GM19043 (cell line): ENCODE measurements around the gene ATP5F1D.
A peak's percentile ranks its signal among the peaks of the same experiment; 100 is the strongest.
"Not testable (repeated sequence)": the region's sequence is repeated elsewhere in the genome, so short reads cannot be mapped to it uniquely, and the experiment has no call there.

ENCODE experiments used
- ATAC-seq: cut with Tn5 transposase; IDR thresholded peaks from one replicate; pipeline ENCODE4 v1.9.1; 2021; ENCODE audit warnings: low read depth; ENCODE audit not compliant: unreplicated experiment

ATP5F1D gene

DNA sequence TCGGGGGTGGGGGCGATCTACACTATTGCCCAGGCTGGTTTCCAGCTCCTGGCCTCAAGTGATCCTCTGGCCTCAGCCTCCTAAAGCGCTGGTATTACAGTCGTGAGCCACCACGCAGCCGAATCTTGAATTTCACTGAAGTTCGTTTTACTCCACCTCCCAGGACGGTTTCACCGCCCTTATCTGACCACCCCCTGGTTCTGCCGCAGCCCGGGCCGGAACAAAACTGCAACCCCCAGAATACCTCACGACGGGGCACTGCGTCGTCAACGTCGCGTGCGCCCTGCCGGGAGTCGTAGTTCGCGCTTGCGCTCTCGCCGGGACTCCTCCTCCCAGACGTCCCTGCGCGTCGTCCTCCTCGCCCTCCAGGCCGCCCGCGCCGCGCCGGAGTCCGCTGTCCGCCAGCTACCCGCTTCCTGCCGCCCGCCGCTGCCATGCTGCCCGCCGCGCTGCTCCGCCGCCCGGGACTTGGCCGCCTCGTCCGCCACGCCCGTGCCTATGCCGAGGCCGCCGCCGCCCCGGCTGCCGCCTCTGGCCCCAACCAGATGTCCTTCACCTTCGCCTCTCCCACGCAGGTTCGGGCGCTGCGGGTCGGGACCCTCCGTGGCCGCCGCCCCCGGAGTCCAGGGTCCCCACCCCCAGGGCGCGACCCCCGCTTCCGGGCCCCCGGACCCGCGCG is at the start of gene ATP5F1D:
Gene ATP5F1D, plus strand, starts transcription at position 335 of the 679 bp plus-strand sequence. Its CDS starts 100 bp downstream, at position 435.
- peak; percentile 54 for ATAC-seq

DNA sequence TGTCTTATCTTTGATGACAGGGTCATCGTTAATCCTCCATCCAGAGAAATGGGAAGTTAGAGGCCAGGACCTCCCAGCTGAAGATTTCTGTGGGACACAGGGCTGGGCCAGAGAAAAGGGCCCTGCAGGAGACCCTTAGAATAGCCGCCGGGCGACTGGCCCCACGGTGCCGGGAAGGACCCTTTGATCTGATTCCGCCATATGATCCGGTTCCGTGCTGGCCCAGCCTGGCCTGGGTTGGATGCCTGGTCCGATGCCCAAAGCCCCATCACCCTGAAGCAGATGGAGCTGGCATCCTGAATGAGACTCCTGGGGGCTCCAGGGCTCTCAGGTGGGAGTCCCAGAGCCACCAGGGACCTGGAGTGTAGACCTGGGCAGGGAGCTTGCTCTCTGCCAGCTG is 42.0 kb upstream of the ATP5F1D start:
- no peak for ATAC-seq

DNA sequence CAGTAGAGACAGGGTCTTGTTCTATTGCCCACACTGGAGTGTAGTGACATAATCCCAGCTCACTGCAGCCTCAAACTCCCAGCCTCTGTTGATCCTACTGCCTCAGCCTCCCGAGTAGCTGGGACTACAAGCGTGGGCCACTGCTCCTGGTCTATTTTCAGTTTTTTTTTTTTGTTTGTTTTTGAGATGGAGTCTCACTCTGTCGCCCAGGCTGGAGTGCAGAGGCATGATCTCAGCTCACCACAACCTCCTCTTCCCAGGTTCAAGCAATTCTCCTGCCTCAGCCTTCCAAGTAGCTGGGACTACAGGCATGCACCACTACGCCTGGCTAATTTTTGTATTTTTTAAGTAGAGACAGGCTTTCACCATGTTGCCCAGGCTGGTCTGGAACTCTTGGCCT is 40.9 kb upstream of the ATP5F1D start:
- ATAC-seq: not testable (repeated sequence)

DNA sequence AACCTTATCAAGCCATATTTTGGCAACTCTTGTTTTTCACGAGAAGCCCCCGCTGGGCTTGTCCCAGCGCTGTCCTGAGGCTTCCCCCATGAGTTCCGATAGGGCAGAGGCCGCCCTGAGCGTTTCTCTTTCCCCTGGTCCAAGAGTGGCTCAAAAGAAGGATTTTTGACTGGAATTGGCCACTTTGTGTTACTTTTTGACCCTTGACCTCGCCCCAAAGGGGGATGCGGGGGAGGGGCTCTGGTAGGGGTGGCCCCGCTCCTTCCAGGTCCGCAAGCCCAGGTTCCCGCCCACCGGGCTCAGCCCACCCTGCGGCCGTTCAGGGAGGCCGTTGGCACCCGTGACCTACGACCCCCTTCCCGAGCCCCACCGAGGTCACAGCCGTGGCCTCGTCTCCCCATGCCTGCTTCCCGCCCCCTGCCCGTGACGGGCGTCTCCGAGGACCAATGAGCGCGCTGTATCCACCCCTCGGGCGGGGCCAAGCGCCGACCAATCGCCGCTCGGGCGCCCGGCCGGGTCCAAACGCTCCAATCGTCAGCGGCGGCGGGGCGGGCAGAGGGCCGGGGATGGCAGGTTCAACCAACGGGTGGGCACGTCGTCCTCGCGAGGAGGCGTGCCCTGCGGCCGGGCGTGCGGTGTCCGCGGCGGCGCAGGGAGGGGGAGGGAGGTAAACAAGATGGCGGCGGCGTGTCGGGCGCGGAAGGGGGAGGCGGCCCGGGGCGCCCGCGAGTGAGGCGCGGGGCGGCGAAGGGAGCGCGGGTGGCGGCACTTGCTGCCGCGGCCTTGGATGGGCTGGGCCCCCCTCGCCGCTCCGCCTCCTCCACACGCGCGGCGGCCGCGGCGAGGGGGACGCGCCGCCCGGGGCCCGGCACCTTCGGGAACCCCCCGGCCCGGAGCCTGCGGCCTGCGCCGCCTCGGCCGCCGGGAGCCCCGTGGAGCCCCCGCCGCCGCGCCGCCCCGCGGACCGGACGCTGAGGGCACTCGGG is 36.1 kb upstream of the ATP5F1D start, which contains the start of gene STK11:
Gene STK11, plus strand, starts transcription at position 665 of the 986 bp plus-strand sequence. CDS start 1,136 bp downstream, outside the sequence.
- peak; percentile 83 for ATAC-seq

DNA sequence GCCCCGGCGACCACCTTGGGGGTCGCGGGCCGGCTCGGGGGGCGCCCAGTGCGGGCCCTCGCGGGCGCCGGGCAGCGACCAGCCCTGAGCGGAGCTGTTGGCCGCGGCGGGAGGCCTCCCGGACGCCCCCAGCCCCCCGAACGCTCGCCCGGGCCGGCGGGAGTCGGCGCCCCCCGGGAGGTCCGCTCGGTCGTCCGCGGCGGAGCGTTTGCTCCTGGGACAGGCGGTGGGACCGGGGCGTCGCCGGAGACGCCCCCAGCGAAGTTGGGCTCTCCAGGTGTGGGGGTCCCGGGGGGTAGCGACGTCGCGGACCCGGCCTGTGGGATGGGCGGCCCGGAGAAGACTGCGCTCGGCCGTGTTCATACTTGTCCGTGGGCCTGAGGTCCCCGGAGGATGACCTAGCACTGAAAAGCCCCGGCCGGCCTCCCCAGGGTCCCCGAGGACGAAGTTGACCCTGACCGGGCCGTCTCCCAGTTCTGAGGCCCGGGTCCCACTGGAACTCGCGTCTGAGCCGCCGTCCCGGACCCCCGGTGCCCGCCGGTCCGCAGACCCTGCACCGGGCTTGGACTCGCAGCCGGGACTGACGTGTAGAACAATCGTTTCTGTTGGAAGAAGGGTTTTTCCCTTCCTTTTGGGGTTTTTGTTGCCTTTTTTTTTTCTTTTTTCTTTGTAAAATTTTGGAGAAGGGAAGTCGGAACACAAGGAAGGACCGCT is 35.2 kb upstream of the ATP5F1D start:
- no peak for ATAC-seq

DNA sequence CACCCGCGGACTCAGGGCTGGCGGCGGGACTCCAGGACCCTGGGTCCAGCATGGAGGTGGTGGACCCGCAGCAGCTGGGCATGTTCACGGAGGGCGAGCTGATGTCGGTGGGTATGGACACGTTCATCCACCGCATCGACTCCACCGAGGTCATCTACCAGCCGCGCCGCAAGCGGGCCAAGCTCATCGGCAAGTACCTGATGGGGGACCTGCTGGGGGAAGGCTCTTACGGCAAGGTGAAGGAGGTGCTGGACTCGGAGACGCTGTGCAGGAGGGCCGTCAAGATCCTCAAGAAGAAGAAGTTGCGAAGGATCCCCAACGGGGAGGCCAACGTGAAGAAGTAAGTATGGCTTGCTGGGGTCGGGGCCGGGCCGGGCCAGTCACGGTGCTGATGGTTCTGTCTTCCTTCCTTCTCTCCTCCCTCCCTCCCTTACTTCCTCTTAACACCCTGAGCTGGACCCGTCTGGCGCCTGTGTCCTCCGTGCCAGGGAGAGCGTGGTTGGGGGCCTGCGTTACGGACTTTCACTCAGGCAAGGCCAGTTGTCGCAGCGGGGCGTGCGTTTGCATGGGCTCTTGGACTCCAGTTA is 34.6 kb upstream of the ATP5F1D start:
- no peak for ATAC-seq

DNA sequence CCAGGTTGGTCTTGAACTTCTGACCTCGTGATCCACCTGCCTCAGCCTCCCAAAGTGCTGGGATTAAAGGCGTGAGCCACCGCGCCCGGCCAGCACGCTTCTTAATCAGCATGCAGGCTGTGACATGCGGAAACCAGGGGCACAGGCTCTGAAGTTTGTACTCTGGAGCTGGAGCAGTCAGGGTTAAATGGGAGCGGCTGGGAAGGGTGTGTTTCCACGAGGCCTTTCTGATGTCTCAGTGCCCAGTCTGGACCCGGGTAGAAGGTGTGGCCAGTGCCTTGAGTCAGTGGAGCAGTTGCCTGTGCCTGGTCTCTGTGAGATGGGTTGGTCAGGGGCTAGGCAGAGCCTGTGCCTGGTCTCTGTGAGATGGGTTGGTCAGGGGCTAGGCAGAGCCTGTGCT is 32.7 kb upstream of the ATP5F1D start:
- ATAC-seq: not testable (repeated sequence)

DNA sequence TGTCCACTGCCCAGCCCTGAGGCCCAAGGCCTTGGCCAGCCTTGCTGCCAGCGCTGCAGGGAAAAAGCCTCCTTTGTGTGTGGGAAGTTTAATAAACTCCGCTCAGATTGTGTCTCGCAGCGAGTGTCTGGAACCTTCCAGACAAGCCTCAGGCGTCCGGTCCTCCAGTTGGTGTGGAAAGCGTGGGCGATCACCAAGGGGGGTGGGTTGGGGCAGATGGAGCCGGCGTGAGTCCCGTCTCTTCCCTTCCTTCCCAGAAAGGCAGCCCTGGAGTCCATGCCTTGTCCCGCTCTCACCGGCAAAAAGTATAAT is 31.4 kb upstream of the ATP5F1D start:
- ATAC-seq: no peak

DNA sequence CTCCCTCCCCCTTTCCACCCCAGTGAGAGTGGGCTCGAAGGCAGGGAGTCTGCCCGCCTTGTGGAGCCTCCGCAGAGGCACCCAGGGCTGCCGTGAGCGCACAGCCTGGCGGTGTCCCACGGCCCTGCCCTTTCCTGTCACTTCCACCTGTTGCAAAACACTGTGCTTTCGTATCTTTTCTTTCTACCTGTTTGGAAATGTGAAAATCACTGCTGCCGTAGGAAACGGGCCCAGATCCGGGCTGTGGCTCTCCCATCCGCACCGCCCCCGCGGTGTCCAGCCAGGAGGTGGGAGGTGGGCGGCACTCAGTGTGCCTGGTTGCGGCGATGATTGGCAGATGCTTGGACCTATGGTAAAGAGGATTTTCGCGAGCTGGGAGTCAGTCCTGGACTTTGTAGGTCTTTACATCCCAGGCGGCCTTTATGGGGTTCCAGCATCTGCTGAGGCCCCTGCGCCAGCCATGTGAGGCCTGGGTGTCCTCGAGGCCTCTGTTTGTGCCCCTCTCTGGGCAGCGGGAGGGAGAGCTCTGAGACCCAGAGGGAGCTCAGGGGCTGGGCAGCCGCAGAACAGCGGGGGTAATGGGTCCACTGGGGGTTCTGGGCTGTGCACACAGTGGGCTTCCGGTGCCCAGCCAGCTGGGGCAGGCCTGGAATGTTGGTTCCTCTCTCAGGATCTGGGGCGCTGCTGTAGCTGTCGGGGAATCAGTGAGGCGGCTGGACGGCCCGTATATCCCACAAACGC is 29.9 kb upstream of the ATP5F1D start:
- ATAC-seq: no peak

DNA sequence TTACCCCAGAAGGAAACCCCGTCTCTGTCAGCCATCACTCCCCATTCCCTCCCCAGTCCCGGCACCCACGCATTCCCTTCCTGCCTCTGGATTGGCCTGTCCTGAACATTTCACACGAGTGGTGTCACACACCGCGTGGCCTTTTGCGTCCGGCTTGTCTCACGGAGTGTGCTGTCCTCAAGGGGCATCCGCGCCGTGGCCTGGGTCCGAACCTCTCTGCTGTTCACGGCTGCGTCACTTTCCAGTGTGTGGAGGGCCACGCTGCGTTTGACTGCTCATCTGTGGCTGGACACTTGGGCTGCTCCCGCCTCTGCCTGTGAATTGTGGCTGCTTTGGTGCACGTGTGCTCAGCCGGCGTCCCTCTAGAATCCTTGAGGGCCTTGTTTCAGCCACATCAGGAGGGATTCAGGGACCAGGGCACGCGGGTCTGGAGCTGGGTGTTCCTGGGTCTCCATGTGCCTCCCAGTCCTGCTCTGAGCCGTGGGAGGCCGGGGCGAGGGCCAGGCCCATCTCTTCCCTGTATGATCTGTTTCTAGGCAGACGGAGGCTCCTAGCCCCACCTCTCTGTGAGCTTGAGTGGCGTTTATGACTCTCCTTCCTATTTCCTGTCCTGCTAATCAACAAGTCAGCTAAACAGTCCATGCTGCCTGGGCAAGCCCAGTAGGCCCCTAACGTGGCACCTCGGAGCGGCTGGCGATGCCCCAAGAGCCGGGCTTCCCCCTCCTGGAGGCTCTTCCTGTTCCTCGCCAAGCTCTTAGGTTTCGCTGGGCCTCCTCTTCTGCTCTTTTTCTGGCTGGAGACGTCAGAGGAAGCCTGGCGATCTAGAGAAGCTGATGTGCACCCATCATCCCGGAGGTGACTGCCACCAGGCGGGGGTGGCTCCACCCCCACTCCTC is 27.9 kb upstream of the ATP5F1D start:
- ATAC-seq: no peak

DNA sequence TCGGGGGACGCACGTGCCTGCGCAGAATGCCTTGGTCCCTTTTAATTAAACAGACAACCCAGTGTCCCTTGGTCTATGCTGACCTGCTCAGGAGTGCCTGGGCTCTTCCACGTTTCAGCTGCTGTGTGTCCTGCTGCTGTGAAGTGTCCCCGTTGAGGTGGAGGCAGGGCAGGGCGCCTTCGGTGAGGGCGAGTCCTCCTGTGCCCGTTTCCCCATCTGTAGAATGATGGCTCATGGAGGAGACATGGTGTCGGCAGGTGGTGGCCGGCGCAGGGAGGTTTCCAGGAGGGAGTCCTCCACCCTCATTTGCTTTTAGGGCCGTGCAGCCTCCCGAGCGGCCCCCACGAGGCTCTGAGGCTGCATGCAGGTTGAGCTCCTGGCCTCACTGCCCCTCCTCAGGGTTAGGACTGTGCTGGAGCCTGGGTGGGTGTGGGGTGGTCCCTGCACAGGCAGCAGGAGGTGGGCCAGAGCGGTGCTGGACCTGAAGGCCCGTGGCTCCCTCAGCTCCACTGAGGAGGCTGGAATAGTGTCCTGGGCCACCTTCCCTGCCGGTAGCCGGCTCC is 27.2 kb upstream of the ATP5F1D start:
- ATAC-seq: no peak

DNA sequence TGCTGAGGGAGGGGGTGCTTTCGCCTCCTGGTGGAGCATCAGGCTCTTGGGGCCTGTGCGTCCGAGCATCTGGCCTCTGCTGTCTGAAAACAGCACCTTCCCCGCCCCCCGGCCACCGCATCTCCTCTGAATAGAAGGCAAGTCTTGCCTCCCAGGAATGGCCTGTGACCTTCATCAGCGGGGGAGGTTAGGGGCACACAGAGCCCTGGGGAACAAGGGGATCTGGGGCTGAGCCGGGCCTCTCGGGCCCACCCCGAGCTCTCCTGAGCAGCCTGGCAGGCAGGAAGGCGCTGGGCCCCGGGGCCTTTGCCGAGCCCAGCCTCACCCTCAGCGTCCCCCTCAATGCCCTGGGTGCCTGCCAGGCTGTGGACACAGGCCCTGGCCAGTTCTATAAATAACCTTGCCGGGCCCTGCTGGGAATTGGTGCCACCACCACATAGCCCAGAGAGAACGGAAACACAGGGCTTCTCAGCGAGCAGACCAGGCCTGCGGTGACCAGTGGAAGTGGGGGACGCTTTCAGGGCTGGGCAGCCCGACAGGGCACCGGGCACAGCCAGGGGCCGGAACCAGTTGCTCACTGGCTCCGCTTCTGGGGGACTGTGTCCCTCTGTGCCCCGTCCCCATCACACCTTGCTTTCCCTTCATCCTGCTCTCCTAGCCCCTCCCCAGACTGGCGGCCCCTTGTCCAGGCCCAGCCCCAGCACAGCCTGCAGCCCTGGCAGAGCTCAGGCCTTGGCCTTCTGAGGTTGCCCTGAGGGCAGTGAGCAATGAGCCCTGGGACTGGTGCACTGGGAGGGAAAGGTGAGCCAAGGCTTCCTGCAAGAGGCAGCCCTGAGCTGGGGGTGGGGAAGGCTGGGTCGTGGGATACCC is 26.5 kb upstream of the ATP5F1D start:
- ATAC-seq: no peak

DNA sequence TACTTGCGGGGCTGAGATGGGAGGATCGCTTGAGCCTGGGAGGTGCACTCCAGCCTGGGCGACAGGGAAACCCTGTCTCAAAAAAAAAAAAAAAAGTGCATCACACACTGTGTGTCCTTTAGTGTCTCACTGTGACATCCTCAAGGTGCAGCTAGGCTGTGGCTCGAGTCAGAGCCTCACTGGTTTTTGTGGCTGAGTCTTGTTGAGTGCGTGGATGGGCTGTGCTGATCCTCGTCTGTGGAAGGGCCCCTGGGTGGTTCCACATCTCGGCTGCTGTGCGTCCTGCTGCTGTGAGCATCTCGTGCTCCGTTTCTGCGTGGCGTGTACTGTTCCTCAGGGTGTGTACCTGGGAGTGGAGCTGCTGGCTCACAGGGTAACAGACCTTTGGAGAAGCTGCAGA is 24.8 kb upstream of the ATP5F1D start:
- no peak for ATAC-seq

DNA sequence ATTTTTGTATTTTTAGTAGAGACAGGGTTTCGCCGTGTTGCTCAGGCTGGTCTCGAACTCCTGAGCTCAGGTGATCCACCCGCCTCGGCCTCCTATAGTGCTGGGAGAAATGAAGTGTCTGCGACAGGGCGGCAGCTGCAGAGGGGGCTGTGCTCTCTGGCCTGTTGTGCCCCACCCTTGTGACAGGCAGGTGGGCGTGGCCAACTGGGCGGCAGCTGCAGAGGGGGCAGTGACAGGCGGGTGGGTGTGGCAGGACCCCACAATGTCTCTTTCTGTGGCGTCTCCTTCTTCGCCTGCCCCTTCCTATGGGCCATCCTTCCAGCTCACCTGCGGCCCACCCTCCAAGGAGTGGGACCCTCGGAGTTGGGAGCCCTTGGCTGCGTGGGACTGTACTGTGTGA is 24.2 kb upstream of the ATP5F1D start:
- ATAC-seq: no peak

DNA sequence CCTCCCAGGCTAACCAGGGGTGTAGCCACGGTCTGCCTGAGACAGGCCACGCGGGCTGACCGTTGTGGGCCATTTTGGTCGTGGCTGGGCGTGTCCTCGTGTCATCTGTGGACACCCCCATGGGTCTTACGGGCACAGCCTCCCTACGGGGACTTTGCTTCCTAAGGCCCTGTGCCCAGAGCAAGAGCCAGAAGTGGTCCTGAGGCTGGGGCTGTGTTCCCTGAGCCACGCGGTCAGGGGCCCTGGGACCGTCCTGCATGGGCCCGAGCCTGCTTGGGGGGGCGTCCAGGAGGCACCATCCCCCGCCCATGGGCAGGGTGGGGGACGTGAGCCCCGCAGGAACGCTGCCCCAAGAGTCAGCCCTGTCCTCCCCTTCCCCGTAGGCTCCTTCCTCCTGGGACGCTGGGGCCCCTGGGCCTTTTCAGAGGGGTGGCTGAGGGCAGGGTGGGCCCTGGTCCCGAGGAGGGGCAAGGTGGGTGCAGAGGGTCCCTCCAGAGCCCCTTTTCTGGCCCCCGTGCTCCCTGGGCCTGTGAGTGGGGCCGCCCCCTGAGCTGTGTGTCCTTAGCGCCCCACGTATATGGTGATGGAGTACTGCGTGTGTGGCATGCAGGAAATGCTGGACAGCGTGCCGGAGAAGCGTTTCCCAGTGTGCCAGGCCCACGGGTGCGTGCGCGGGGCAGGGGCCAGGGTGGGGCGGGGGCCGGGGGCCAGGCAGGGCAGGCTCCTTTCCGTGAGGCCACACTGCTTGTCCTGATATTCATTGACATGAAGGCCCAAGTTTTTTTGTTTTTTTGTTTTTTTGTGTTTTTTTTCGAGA is 22.6 kb upstream of the ATP5F1D start:
- no peak for ATAC-seq

DNA sequence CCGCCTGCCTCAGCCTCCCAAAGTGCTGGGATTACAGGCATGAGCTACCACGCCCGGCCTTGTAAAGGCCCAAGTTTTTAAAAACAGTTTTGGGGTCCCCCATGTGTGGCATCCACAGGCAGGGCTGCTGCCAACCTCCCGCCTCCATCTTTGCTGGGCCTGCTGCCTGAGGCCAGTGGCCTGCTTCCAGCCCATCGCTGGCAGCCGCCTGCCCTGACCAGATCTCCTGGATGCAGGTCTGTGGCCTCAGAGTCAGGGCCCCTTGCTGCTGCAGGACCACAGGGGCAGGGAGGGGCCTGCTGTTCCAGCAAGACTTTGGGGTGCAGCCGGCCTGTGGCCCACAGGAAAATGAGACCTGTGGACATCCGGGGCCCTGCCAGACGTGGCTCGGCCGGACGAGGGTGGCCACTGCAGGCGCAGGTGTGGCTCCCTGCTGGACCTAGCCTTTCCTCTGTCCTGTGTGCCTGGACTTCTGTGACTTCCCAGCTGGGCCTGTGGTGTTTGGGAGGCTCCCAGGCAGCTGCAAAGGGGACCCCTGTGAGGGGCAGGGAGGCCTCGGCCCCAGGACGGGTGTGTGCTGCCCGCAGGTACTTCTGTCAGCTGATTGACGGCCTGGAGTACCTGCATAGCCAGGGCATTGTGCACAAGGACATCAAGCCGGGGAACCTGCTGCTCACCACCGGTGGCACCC is 21.6 kb upstream of the ATP5F1D start:
- no peak for ATAC-seq
